Left ventricle myocardium inferior (tissue), 1 donor: Measurements from ENCODE around the gene CD244. TPM values are rescaled to one million over a fixed set of nuclear protein-coding genes. Genes with fewer than 3 reads are reported as not detected.
"Not testable (repeated sequence)": the region's sequence is repeated elsewhere in the genome, so short reads cannot be mapped to it uniquely, and the experiment has no call there.

Experiments
- DNase-seq: peaks from one replicate; pipeline ENCODE4 v3.0.0-alpha.2; 2020
- H3K27ac ChIP-seq: fragments of 200-600 bp; replicated peaks from 2 replicates; pipeline ENCODE4 v1.8.0; 2021
- H3K27me3 ChIP-seq: fragments of 200-600 bp; 2 replicates; pipeline ENCODE4 v1.8.0; 2021; ENCODE audit warnings: low read depth
- H3K36me3 ChIP-seq: fragments of 200-600 bp; 2 replicates; pipeline ENCODE4 v1.8.0; 2021
- H3K4me1 ChIP-seq: fragments of 200-600 bp; 2 replicates; pipeline ENCODE4 v1.8.0; 2021
- H3K4me3 ChIP-seq: fragments of 200-600 bp; 2 replicates; pipeline ENCODE4 v1.8.0; 2021; ENCODE audit warnings: mild to moderate bottlenecking, moderate library complexity
- H3K9me3 ChIP-seq: fragments of 200-600 bp; replicated peaks from 2 replicates; pipeline ENCODE4 v1.8.0; 2021
- intact Hi-C: fragments of 100-400 bp; cut with micrococcal nuclease; formaldehyde crosslinking; loops from one replicate; pipeline ENCODE4 v1.11.0; 2022
- total RNA-seq: library from RNA; stranded (reverse); fragmentation: NEBNext Ultra II Directional; extraction: Animal tissue kit (Norgen Biotek cat#: 25700); gene quantifications from one replicate; pipeline ENCODE4 v1.2.1, GENCODE V29; 2021
- TF ChIP-seq, protein P1 (sequence below): fragments of 200-600 bp; IDR thresholded peaks from 2 replicates; pipeline ENCODE4 v1.8.0; 2021; ENCODE audit warnings: antibody characterized with exemption, mild to moderate bottlenecking, borderline replicate concordance
- donor health status: DM: no; HTN: yes; CAD: no; lungs with severe emphysema.

Gene CD244
- total RNA-seq, 1 donor from 2014 or later = 0.14 TPM

DNA sequence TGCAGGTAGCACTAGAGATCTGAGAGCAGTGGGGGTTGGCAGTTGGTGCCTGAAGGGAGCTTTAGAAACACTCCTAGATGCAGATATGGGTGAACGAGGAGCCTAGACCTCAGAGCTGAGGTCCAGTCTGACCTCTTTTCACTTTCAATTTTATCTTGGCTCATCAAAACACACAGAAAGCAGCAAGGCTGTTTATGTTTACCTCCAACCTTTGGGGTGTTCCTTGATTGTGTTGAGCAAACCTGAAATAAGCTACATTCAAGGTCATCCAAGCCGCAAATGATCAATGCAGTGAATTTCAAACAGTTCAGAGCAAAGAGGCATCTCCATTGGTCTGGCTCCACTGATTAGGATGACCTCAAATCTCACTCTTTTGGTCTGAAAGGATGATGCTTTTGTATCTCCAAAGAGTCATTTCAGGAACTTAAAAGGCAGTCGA is 65.4 kb downstream of the CD244 start:
- TF ChIP-seq, protein P1, sequence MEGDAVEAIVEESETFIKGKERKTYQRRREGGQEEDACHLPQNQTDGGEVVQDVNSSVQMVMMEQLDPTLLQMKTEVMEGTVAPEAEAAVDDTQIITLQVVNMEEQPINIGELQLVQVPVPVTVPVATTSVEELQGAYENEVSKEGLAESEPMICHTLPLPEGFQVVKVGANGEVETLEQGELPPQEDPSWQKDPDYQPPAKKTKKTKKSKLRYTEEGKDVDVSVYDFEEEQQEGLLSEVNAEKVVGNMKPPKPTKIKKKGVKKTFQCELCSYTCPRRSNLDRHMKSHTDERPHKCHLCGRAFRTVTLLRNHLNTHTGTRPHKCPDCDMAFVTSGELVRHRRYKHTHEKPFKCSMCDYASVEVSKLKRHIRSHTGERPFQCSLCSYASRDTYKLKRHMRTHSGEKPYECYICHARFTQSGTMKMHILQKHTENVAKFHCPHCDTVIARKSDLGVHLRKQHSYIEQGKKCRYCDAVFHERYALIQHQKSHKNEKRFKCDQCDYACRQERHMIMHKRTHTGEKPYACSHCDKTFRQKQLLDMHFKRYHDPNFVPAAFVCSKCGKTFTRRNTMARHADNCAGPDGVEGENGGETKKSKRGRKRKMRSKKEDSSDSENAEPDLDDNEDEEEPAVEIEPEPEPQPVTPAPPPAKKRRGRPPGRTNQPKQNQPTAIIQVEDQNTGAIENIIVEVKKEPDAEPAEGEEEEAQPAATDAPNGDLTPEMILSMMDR = no peak
- Histone ChIP-seq H3K36me3 (no peaks in the 10 kb centered on the region), H3K27ac (no peak overlapping the region), H3K4me1 (no peaks in the 10 kb centered on the region), H3K9me3 (no peaks in the 10 kb centered on the region), H3K4me3 (no peak overlapping the region), H3K27me3 (no peaks in the 10 kb centered on the region)
- intact Hi-C loops = no loop called here
- DNase-seq = no peak

DNA sequence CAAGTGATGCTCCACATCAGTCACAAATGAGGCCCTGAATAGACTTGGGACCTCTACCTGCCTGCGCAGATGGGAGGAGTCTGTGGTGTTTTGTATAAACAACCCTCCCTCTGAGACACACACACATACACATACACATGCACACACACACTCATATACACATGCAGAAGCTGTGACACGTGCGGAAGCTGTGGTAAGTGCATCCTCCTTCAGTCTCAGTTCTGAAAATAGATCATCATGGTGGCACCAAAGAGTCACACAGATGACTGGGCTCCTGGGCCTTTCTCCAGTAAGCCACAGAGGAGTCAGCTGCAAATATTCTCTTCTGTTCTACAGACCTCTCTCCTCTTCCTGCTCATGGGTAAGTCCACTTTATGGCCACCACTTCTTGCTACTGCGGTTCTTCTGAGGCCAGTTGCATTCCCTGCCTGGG is 66.7 kb downstream of the CD244 start, which contains the start of gene LY9:
TSS of gene LY9 (plus strand) at position 224 of the 433 bp plus-strand sequence. CDS start at position 238, 14 bp downstream.
- Histone ChIP-seq H3K27ac (no peak within 1 kb of the TSS), H3K36me3 (no peaks in the 10 kb centered on the region), H3K27me3 (no peaks in the 10 kb centered on the region), H3K4me1 (no peaks in the 10 kb centered on the region), H3K9me3 (no peaks in the 10 kb centered on the region), H3K4me3 (no peak within 1 kb of the TSS)
- TF ChIP-seq, protein P1 = no peak
- no peak for DNase-seq
- intact Hi-C loops = no loop called here

DNA sequence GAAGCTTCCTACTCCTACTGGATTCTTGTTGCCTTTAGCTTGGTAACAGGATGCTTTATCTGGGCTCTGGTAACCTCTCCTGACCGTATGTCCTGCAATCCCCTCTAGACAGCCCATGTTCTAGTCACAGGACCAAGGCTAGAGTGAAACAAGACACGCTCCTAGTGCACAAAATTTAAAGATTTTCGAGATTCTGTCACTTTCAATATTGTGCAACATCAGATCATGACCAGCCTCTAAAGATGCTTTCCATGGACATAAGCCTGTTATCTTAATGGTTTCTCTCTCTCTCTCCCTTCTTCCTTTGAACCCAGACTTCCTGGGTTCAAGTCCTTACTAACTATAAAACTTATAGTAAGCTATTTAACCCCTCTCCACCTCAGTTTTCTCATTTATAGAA is 68.3 kb downstream of the CD244 start:
- Histone ChIP-seq H3K27ac (no peak overlapping the region), H3K4me1 (no peaks in the 10 kb centered on the region), H3K36me3 (no peaks in the 10 kb centered on the region), H3K4me3 (no peak overlapping the region), H3K27me3 (no peaks in the 10 kb centered on the region), H3K9me3 (no peaks in the 10 kb centered on the region)
- intact Hi-C loops = no loop called here
- TF ChIP-seq, protein P1 = no peak
- no peak for DNase-seq

DNA sequence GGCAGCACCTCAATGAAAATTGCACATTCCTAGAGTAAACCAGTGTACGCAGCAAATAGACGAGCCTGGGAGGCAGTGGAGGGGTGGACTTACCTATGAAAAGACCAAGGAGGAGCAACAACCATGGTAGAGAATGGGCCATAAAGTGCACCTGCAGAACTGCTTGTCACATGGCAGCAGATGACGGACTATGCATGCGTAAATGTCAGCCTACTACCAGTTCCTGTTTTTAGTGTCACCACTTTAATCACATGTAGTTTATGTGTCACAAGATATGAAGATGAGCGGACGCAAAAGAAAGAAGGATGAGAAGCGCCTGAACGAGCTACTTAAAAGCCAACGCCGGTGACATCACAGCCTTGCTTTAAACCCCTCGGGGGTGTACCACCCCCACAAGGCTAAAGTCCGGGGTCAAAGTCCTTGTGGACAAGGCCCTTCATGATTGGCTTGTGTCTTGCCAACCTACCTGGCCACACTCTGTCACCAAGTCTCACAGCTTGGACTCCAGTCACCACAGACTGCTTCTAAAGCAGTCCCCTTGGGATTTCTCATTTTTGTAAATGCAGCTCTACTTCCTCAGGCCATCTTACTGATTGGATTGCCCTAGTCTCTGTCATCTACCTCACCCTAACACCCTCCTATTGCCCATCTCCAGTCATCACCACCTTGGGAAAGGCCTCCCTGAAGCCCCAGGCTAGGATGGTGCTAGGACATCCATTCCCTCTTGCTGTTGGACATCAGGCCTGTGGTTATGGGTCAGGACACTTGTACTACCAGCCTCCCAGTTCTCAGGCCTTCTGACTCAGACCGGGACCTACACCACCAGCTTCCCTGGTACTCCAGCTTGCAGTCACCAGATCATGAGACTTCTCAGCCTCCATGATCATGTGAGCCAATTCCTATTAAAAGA is 72.7 kb downstream of the CD244 start:
- Histone ChIP-seq H3K27me3 (no peaks in the 10 kb centered on the region), H3K4me3 (no peak overlapping the region), H3K27ac (no peak overlapping the region), H3K4me1 (no peaks in the 10 kb centered on the region), H3K36me3 (no peaks in the 10 kb centered on the region), H3K9me3 (no peaks in the 10 kb centered on the region)
- DNase-seq = no peak
- intact Hi-C loops = no loop called here
- TF ChIP-seq, protein P1 = no peak

DNA sequence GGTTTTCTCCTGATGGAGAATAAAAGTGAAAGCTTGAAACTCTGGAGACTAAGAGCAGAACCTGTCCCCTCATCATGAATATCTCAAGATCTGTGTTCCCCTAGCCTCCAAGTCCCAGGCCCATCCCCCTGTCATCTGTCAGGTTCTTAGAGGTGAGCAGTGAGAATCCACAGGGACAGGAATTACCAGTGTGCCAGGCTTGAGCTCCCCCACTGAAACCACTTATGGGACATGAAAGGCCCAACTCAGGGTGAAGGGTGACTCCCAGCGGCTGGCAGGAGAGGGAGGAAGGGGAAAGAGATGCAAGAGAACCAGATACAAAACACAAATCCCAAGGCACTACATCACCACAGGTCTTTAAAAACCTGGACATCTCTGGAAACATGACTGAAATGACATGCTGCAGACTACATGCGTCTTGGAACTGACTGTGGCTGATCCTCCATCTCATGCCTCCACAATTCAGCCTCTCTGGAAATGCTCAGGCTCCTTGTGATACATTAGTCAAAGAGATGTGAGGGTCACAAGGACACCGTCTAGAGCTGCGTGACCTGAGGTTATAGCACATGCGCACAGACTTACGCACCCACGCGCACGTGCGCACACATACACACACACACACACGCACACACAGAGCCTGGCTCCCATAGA is 73.5 kb downstream of the CD244 start:
- no peaks in the 10 kb centered on the region for H3K36me3 ChIP-seq
- H3K27me3 ChIP-seq = no peaks in the 10 kb centered on the region
- H3K4me3 ChIP-seq = no peak overlapping the region
- DNase-seq = no peak
- intact Hi-C loops = no loop called here
- no peaks in the 10 kb centered on the region for H3K4me1 ChIP-seq
- TF ChIP-seq, protein P1 = no peak
- no peaks in the 10 kb centered on the region for H3K9me3 ChIP-seq
- H3K27ac ChIP-seq = no peak overlapping the region

DNA sequence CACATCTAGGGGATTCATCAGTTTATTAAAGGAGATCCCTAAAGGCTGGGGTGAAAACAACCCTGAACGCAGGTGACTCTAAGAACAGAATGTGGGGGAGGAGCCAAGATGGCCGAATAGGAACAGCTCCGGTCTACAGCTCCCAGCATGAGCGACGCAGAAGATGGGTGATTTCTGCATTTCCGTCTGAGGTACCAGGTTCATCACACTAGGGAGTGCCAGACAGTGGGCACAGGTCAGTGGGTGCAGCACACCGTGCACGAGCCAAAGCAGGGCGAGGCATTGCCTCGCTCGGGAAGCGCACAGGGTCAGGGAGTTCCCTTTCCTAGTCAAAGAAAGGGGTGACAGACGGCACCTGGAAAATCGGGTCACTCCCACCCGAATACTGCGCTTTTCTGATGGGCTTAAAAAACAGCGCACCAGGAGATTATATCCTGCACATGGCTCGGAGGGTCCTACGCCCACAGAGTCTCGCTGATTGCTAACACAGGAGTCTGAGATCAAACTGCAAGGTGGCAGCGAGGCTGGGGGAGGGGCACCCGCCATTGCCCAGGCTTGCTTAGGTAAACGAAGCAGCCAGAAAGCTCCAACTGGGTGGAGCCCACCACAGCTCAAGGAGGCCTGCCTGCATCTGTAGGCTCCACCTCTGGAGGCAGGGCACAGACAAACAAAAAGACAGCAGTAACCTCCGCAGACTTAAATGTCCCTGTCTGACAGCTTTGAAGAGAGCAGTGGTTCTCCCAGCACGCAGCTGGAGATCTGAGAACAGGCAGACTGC is 79.5 kb downstream of the CD244 start:
- DNase-seq, intact Hi-C loops, H3K27ac ChIP-seq, H3K9me3 ChIP-seq, H3K36me3 ChIP-seq, H3K4me1 ChIP-seq, H3K4me3 ChIP-seq, H3K27me3 ChIP-seq: not testable (repeated sequence)
